ENCODE measurements around the gene DAP3.
"Not testable (repeated sequence)": the region's sequence is repeated elsewhere in the genome, so short reads cannot be mapped to it uniquely, and the experiment has no call there.

The DAP3 gene

GRCh38 chr1:155678992-155679391, 9.9 kb upstream of the DAP3 start:
- DNase-seq; intact Hi-C loops (cut with DNase I): not testable (repeated sequence)

GRCh38 chr1:155680531-155680930, 8.4 kb upstream of the DAP3 start:
- intact Hi-C loops (cut with DNase I) = no loop called here
- DNase-seq = peak in 1 of 42 donors; percentile 22

GRCh38 chr1:155681776-155682175, 7.1 kb upstream of the DAP3 start:
- intact Hi-C loops (cut with DNase I) = no loop called here
- peak in 26 of 42 donors; percentile 11 to 73 (median 39) for DNase-seq

- peak in 3 of 42 donors; percentile 4 to 9 (median 6) for DNase-seq
- intact Hi-C loops (cut with DNase I) = not testable (repeated sequence)
These were observed 1.1 kb upstream of the DAP3 start for GRCh38 chr1:155687705-155688323.

GRCh38 chr1:155688324-155689080, 389 bp upstream of the DAP3 start, which contains the start of gene YY1AP1:
TSS of gene YY1AP1 (minus strand) at chr1:155688774. CDS start at chr1:155680436, 8,338 bp downstream.
- DNase-seq = peak; percentile 72 to 96 (median 93)
- intact Hi-C loops (cut with DNase I) = no loop called here

- no peak for DNase-seq
- intact Hi-C loops (cut with DNase I) = no loop called here
These were observed 3.2 kb downstream of the DAP3 start for GRCh38 chr1:155691992-155692528.

GRCh38 chr1:155694167-155694566, 5.3 kb downstream of the DAP3 start:
- intact Hi-C loops (cut with DNase I) = no loop called here
- no peak for DNase-seq

GRCh38 chr1:155695072-155695471, 6.2 kb downstream of the DAP3 start:
- DNase-seq = no peak
- intact Hi-C loops (cut with DNase I) = no loop called here

- intact Hi-C loops (cut with DNase I) = no loop called here
- no peak for DNase-seq
These were observed 6.7 kb downstream of the DAP3 start for GRCh38 chr1:155695608-155696007.

GRCh38 chr1:155696524-155696923, 7.6 kb downstream of the DAP3 start:
- DNase-seq = no peak
- intact Hi-C loops (cut with DNase I) = no loop called here

GRCh38 chr1:155697046-155697445, 8.2 kb downstream of the DAP3 start:
- intact Hi-C loops (cut with DNase I) = no loop called here
- peak in 1 of 42 donors; percentile 21 for DNase-seq

- intact Hi-C loops (cut with DNase I) = not testable (repeated sequence)
- peak in 1 of 42 donors; percentile 8 for DNase-seq
These were observed 8.7 kb downstream of the DAP3 start for GRCh38 chr1:155697616-155698015.

GRCh38 chr1:155698382-155699038, 9.6 kb downstream of the DAP3 start:
- intact Hi-C loops (cut with DNase I) = no loop called here
- DNase-seq = peak in 1 of 42 donors; percentile 39

GRCh38 chr1:155699062-155699461, 10.2 kb downstream of the DAP3 start:
- intact Hi-C loops (cut with DNase I); DNase-seq: not testable (repeated sequence)

GRCh38 chr1:155701675-155702074, 12.8 kb downstream of the DAP3 start:
- intact Hi-C loops (cut with DNase I); DNase-seq: not testable (repeated sequence)

- peak in 1 of 42 donors; percentile 21 for DNase-seq
- intact Hi-C loops (cut with DNase I) = no loop called here
These were observed 14.3 kb downstream of the DAP3 start for GRCh38 chr1:155703216-155703615.

- intact Hi-C loops (cut with DNase I) = not testable (repeated sequence)
- DNase-seq = peak in 1 of 42 donors; percentile 5
These were observed 15.5 kb downstream of the DAP3 start for GRCh38 chr1:155704414-155704813.

GRCh38 chr1:155706139-155706538, 17.2 kb downstream of the DAP3 start:
- intact Hi-C loops (cut with DNase I) = no loop called here
- DNase-seq = peak in 1 of 42 donors; percentile 10

GRCh38 chr1:155709391-155709790, 20.5 kb downstream of the DAP3 start:
- DNase-seq = no peak
- intact Hi-C loops (cut with DNase I) = no loop called here

GRCh38 chr1:155711457-155711856, 22.6 kb downstream of the DAP3 start:
- DNase-seq; intact Hi-C loops (cut with DNase I): not testable (repeated sequence)
